GM23338 (cell line): ENCODE data around the gene SLC13A4. TPM values are rescaled to one million over a fixed set of nuclear protein-coding genes. Genes with fewer than 3 reads are reported as not detected.

ENCODE experiments used
- CREB1 ChIP-seq: fragments of 250-450 bp; sonication (Bioruptor Pico); IDR thresholded peaks from 2 replicates; pipeline ENCODE4 v1.5.0; 2020; ENCODE audit warnings: low read depth, mild to moderate bottlenecking, moderate library complexity
- CTCF ChIP-seq, 2 experiments: fragments of 200-600 bp in 1 of 2; sonication (generic) in 1 of 2; conservative IDR thresholded peaks; 2 replicates each; pipeline versions ENCODE4 v1.5.1 to v1.6.1; 2016 to 2017; ENCODE audit warnings: antibody characterized with exemption in 2 of 2, low read depth in 2 of 2, mild to moderate bottlenecking in 2 of 2, moderate library complexity in 1 of 2
- ZNF462 ChIP-seq: fragments of 250-450 bp; sonication (Bioruptor Pico); IDR thresholded peaks from 2 replicates; pipeline ENCODE4 v1.5.0; 2020; ENCODE audit warnings: mild to moderate bottlenecking, moderate library complexity
- polyA plus RNA-seq: library from polyadenylated mRNA; unstranded; fragments of >200 nt; fragmentation: Nextera tagmentation; extraction: Ambion mirVana; gene quantifications from 2 replicates; pipeline ENCODE4 v1.2.1, GENCODE V29; 2016
- small RNA-seq: library from RNA; depleted of rRNA; stranded (forward); fragments of <200 nt; gene quantifications from one replicate; pipeline ENCODE3, GENCODE V24; 2014; ENCODE audit warnings: low replicate concordance
- total RNA-seq: library from RNA; depleted of rRNA; stranded (reverse); fragments of >200 nt; shearing (Covaris generic); gene quantifications from 2 replicates; pipeline ENCODE4 v1.2.3, GENCODE V29; 2014; rRNA removed

SLC13A4 gene
- total and polyA plus RNA-seq, 2 experiments from 2014 or later = 1.7 to 2.3 TPM

GRCh38 chr7:135634191-135634878 lies 93.7 kb downstream of the SLC13A4 start (continued):
- TF ChIP-seq ZNF462 (CRISPR knock-in tag) (no peak), CREB1 (CRISPR knock-in tag) (no peak), CTCF (conservative IDR thresholded peaks at IDR 0.05; ENCODE audit: low read depth in 2 of 2) (no peak)

Small RNAs within 50 kb of the gene (small RNA-seq; reads per million reads assigned to genes)
- gene RNU6-1154P = not detected

Other genes starting within 250 kb of the SLC13A4 start
- gene CNOT4, start 218.1 kb downstream of the SLC13A4 start, total RNA-seq = 18.9 and 21.2 TPM in 2 replicates
- gene CNOT4, start 218.1 kb downstream of the SLC13A4 start, polyA plus RNA-seq = 22.8 and 26.2 TPM in 2 replicates
- 193 and 212 TPM in 2 replicates for gene NUP205, start 170.3 kb downstream of the SLC13A4 start, total RNA-seq
- gene NUP205, start 170.3 kb downstream of the SLC13A4 start, polyA plus RNA-seq = 150 and 152 TPM in 2 replicates
- 23.0 and 25.1 TPM in 2 replicates for gene STMP1, start 65.7 kb downstream of the SLC13A4 start, total RNA-seq
- gene STMP1, start 65.7 kb downstream of the SLC13A4 start, polyA plus RNA-seq = 71.8 and 78.4 TPM in 2 replicates
- gene FAM180A, start 20.6 kb upstream of the SLC13A4 start, total RNA-seq = not detected in 2 replicates
- not detected in 2 replicates for gene FAM180A, start 20.6 kb upstream of the SLC13A4 start, polyA plus RNA-seq
- gene MTPN, start 249.2 kb upstream of the SLC13A4 start, total RNA-seq = 90.3 and 100 TPM in 2 replicates
- 83.7 and 87.7 TPM in 2 replicates for gene MTPN, start 249.2 kb upstream of the SLC13A4 start, polyA plus RNA-seq